ENCODE results near the gene HNRNPA0.

DNA sequence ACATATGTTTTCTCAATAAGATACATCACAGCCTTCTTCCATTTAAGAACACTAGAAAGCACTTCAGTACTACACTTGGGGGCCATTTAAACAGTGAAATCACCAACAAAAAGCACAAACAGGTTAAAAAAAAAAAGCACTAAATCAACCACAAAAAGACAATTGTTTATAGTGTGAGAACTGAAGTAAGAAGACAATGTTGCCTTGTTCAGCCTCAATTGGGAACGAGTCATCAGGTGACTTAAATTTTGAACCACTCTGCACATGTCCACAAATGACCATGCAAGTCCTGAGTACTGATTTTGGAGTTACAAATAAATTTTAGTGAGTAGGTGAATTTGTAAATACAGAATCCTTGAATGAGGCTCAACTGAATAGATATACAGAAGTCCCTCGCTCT, 37.2 kb upstream of the HNRNPA0 start:
- TF ChIP-seq RAD21 (IDR thresholded peaks at IDR 0.05; ENCODE audit: low read depth): no peak
- no peak for TF ChIP-seq EZH2 (IDR thresholded peaks at IDR 0.05)
- TF ChIP-seq POLR2A (IDR thresholded peaks at IDR 0.05; ENCODE audit: borderline replicate concordance, extremely low read depth, insufficient read depth, insufficient read length): no peak
- TF ChIP-seq, protein P1, sequence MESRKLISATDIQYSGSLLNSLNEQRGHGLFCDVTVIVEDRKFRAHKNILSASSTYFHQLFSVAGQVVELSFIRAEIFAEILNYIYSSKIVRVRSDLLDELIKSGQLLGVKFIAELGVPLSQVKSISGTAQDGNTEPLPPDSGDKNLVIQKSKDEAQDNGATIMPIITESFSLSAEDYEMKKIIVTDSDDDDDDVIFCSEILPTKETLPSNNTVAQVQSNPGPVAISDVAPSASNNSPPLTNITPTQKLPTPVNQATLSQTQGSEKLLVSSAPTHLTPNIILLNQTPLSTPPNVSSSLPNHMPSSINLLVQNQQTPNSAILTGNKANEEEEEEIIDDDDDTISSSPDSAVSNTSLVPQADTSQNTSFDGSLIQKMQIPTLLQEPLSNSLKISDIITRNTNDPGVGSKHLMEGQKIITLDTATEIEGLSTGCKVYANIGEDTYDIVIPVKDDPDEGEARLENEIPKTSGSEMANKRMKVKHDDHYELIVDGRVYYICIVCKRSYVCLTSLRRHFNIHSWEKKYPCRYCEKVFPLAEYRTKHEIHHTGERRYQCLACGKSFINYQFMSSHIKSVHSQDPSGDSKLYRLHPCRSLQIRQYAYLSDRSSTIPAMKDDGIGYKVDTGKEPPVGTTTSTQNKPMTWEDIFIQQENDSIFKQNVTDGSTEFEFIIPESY (IDR thresholded peaks at IDR 0.05; ENCODE audit: extremely low read depth, insufficient replicate concordance, low read length): no peak
- TF ChIP-seq, protein P2, sequence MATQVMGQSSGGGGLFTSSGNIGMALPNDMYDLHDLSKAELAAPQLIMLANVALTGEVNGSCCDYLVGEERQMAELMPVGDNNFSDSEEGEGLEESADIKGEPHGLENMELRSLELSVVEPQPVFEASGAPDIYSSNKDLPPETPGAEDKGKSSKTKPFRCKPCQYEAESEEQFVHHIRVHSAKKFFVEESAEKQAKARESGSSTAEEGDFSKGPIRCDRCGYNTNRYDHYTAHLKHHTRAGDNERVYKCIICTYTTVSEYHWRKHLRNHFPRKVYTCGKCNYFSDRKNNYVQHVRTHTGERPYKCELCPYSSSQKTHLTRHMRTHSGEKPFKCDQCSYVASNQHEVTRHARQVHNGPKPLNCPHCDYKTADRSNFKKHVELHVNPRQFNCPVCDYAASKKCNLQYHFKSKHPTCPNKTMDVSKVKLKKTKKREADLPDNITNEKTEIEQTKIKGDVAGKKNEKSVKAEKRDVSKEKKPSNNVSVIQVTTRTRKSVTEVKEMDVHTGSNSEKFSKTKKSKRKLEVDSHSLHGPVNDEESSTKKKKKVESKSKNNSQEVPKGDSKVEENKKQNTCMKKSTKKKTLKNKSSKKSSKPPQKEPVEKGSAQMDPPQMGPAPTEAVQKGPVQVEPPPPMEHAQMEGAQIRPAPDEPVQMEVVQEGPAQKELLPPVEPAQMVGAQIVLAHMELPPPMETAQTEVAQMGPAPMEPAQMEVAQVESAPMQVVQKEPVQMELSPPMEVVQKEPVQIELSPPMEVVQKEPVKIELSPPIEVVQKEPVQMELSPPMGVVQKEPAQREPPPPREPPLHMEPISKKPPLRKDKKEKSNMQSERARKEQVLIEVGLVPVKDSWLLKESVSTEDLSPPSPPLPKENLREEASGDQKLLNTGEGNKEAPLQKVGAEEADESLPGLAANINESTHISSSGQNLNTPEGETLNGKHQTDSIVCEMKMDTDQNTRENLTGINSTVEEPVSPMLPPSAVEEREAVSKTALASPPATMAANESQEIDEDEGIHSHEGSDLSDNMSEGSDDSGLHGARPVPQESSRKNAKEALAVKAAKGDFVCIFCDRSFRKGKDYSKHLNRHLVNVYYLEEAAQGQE (IDR thresholded peaks at IDR 0.05; ENCODE audit: low read depth): no peak
- TF ChIP-seq, protein P3, sequence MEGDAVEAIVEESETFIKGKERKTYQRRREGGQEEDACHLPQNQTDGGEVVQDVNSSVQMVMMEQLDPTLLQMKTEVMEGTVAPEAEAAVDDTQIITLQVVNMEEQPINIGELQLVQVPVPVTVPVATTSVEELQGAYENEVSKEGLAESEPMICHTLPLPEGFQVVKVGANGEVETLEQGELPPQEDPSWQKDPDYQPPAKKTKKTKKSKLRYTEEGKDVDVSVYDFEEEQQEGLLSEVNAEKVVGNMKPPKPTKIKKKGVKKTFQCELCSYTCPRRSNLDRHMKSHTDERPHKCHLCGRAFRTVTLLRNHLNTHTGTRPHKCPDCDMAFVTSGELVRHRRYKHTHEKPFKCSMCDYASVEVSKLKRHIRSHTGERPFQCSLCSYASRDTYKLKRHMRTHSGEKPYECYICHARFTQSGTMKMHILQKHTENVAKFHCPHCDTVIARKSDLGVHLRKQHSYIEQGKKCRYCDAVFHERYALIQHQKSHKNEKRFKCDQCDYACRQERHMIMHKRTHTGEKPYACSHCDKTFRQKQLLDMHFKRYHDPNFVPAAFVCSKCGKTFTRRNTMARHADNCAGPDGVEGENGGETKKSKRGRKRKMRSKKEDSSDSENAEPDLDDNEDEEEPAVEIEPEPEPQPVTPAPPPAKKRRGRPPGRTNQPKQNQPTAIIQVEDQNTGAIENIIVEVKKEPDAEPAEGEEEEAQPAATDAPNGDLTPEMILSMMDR (IDR thresholded peaks at IDR 0.05 in 2 of 3, conservative IDR thresholded peaks at IDR 0.05 in 1 of 3; ENCODE audit: borderline replicate concordance in 1 of 3, insufficient read depth in 1 of 3, low read depth in 2 of 3, low read length in 2 of 3): no peak
- no peak for TF ChIP-seq POLR2AphosphoS5 (IDR thresholded peaks at IDR 0.05; ENCODE audit: low read depth, low read length)
- no peak for TF ChIP-seq ZFX (IDR thresholded peaks at IDR 0.05)
- TF ChIP-seq, protein P4, sequence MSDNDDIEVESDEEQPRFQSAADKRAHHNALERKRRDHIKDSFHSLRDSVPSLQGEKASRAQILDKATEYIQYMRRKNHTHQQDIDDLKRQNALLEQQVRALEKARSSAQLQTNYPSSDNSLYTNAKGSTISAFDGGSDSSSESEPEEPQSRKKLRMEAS (IDR thresholded peaks at IDR 0.05): no peak
- TF ChIP-seq YY1 (IDR thresholded peaks at IDR 0.05; ENCODE audit: extremely low read depth, insufficient replicate concordance, low read depth, low read length): no peak
- no peak for TF ChIP-seq CEBPB (IDR thresholded peaks at IDR 0.05; ENCODE audit: low read depth)
- no peak for TF ChIP-seq SIN3A (IDR thresholded peaks at IDR 0.05; ENCODE audit: low read depth)
- TF ChIP-seq SRF (IDR thresholded peaks at IDR 0.05; ENCODE audit: low read depth): no peak
